Inferior parietal cortex (tissue), 1 donor: Measurements from ENCODE around the gene N4BP2.
"Not testable (repeated sequence)": the region's sequence is repeated elsewhere in the genome, so short reads cannot be mapped to it uniquely, and the experiment has no call there.

Experiments
- DNase-seq: peaks from one replicate; pipeline ENCODE4 v3.0.0-alpha.2; 2016; ENCODE audit errors: extremely low spot score

The N4BP2 gene

DNA sequence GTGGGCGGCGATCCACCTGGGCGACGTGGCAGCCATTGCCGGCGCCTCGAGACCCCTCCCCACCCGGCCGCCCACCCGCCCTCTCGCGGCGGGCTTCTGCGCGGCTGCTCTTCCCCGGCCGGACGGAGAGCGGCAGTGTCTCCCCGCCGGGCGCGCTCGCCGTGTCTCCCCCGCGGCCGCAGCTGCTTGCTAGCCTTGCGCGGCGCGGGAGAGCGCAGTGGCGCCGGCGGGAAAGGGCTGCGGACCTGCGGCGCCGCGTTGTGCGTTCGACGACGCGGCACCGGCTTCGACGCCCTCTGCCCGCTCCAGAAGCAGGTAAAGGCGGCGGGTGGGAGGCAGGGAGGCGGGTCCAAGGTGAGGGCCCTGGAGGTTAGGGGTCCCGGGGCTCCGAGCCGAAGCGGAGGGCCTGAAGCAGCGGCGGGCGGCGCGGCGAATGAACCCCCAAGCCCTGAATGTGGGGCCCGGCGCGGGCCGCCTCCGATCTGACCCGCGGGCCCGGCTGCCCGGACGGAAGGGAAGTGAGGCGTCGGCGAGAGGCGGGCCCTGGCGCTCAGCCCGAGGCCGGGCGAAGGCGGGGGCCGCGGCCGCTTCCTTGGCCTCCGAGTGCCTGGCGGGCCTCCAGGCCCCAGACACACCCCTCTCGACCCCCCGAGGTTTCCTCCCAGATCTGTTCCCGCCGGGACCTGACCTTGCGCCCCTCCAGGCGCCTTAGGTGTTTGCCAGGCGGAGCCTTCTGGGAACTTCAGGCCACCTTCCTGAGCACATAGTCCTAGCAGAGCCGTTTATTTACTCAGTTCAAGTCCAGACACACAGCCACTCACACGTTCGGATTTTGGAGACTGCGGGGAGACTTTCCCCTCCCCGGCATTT, at the start of gene N4BP2:
N4BP2 (plus strand) TSS at position 135 of the 870 bp plus-strand sequence. CDS start 40,491 bp downstream, outside the sequence.
- peak; percentile 66 for DNase-seq

DNA sequence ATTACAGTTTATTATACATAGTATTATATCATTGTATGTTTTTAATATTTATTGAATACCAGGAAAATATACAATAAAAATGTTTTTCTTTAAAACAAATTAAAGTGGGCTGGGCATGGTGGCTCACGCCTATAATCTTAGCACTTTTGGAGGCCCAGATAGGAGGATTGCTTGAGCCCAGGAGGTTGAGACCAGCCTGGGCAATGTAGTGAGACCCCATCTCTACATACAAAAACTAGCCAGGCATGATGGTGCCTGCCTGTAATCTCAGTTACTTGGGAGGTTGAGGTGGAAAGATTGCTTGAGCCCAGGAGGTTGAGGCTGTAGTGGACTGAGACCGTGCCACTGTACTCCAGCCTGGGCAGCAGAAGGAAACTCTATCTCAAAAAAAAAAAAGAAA, 40.6 kb upstream of the N4BP2 start:
- DNase-seq: no peak

DNA sequence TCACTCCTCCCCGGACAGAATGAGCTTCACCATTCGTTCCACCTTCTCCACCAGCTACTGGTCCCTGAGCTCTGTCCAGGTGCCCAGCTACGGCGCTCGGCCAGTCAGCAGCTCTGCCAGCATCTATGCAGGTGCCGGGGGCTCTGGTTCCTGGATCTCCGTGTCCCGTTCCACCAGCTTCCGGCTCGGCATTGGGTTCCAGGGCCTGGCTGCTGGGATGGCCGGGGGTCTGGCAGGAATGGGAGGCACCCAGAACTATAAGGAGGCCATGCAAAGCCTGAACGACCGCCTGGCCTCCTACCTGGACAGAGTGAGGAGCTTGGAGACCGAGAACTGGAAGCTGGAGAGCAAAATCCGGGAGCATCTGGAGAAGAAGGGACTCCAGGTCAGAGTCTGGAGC, 36.4 kb upstream of the N4BP2 start:
- DNase-seq: no peak

DNA sequence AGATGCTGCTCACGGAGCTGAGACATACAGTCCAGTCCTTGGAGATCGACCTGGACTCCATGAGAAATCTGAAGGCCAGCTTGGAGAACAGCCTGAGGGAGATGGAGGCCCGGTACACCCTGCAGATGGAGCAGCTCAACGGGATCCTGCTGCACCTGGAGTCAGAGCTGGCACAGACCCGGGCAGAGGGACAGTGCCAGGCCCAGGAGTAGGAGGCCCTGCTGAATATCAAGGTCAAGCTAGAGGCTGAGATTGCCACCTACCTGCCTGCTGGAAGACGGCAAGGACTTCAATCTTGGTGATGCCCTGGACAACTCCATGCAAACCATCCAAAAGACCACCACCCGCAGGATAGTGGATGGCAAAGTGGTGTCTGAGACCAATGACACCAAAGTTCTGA, 35.5 kb upstream of the N4BP2 start:
- DNase-seq: not testable (repeated sequence)

DNA sequence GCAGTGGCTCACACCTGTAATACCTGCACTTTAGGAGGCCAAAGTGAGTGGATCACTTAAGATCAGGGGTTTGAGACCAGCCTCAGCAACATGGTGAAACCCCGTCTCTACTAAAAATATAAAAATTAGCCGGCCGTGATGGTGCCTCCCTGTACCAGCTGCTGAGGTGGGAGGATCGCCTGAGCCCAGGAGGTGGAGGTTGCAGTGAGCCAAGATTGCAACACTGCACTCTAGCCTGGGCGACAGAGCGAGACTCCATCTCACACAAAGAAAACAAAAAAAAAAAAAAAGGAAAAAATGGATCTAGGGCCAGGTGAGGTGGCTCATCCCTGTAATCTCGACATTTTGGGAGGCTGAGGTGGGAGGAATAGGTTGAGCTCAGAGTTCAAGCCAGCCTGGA, 32.6 kb upstream of the N4BP2 start:
- not testable (repeated sequence) for DNase-seq

DNA sequence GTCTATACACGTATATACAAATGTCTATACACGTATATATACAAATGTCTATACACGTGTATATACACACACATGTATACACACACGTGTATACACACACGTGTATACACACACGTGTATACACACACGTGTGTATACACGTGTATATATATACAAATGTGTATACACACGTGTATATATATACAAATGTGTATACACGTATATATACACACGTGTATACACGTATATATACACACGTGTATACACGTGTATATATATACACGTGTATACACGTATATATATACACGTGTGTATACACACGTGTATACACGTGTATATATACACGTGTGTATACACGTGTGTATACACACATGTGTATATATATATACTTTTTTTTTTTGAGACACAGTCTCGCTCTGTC, 23.9 kb upstream of the N4BP2 start:
- DNase-seq: no peak

DNA sequence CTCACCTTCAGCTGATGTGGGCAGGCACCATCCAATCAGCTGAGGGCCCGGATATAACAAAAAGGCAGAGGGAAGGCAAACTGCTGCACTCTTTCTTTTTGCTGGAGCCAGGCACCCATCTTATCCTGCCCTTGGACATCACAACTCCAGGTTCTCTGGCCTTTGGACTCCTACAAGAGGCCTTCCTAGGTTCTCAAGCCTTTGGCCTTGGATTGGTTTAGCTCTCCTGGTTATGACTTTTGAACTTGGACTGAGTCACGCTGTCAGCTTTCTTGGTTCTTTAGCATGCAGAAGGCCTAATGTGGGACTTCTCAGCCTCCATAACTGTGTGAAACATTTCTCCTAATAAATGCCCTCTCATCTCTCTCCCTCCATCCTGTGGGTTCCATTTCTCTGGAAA, 23.0 kb upstream of the N4BP2 start:
- DNase-seq: no peak

DNA sequence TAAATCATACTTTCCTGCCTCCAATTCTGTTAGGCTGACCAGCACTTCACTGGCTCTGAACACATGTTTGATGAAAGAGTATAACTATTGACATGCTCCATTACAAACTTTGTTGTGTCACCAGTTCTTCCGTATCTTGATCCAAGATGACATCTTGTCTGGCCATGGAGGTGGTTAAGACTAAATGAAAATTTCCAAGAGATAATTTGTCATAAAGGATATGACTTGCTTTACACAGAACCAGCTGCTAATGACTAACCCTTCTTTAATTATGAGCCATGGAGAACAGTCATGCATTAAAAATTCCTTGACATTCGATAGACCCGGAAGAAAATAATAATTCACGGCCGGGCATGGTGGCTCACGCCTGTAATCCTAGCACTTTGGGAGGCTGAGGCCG, 17.7 kb upstream of the N4BP2 start:
- DNase-seq: no peak

DNA sequence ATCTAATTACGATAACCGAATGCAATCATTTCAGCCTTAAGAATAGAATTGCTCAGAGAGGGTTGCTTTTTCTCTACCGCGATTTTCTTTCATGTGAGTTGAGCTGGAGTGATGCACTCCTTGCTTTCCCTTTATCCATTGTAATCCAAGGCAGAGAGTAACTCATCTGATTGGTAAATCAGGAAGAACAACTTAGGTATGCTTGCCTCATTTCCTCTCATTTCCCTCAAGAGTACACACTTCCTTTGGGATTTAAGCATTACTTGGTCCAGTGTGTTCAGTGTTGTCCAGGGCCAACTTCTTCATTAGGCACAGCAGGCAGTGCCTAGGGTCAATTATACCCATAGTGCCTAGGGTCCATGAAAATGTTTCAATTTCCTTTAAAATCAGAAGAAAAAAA, 15.7 kb upstream of the N4BP2 start:
- no peak for DNase-seq

DNA sequence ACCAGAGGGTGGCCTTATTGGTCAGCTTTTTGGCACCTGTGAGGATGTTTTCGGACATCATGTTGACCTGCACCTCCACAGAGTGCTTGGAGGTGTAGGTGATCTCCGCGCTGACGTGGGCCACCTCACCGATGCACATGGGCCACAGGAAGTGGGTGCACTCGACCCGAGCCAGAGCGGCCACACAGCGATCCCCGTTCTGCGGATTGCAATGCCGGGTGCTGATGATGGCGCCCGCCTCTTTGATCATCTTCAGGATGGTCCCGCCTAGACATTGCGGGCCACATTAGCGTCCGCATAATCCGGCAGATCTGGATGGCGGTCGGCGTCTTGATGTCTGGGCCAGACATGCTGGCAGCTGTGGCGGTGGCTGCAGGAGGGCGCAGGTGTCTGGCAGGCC, 12.9 kb upstream of the N4BP2 start:
- no peak for DNase-seq

DNA sequence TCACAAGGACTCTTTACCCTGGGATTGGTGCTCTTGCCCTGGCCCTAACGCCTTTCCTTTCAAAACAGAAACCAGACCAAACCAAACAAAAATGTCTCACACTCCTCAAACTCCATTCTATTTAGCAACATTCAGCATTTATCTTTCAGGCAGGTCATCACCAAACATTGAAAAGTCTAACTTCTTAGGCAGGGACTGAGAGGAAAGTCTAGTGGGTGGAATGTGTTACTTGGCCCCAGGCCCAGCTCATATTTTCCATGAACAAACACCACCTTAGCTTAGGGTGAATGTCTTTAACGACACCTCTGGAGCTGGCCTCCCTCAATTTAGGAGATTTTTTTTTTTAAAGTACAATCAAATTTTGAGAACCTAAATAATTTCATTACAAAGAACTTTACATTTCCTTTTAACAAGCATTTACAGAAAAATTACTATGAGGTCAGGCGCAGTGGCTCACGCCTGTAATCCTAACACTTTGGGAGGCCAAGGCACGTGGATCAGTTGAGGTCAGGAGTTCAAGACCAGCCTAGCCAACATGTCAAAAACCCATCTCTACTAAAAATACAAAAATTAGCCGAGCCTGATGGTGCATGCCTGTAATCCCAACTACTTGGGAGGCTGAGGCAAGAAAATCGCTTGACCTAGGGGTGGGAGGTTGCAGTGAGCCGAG, 10.2 kb upstream of the N4BP2 start:
- DNase-seq: no peak

DNA sequence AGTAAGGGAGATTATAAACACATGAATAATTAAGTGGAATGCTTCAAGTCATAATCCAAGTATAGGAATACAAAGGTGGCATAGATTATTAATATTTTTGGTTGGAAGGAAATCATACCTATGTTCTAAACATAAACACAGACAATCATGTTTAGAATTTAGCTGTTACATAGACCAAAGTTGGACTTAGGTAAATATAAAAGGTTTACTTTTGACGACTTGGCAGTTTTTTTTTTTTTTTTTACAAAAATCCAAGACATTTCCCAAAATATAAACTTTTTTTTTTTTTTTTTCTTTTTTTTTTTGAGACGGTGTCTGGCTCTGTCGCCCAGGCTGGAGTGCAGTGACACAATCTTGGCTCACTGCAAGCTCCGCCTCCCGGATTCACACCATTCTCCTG, 3.5 kb upstream of the N4BP2 start:
- DNase-seq: no peak

DNA sequence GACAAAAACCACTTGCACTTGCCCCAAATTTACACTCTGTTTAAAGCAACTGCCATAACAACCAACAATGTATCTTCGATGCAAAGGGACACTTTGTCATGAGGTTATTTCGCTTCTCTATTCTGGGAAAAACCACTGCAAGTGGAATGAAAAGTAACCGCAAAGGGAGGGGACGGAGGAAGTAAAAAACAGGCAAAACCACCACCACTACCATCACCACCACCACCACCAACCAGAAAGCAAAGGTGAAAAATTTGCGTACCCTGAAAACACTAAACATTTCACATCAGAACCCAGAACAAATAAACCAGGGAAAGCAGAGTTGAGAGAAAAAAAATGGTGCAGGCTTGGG, 1.2 kb upstream of the N4BP2 start:
- DNase-seq: no peak

DNA sequence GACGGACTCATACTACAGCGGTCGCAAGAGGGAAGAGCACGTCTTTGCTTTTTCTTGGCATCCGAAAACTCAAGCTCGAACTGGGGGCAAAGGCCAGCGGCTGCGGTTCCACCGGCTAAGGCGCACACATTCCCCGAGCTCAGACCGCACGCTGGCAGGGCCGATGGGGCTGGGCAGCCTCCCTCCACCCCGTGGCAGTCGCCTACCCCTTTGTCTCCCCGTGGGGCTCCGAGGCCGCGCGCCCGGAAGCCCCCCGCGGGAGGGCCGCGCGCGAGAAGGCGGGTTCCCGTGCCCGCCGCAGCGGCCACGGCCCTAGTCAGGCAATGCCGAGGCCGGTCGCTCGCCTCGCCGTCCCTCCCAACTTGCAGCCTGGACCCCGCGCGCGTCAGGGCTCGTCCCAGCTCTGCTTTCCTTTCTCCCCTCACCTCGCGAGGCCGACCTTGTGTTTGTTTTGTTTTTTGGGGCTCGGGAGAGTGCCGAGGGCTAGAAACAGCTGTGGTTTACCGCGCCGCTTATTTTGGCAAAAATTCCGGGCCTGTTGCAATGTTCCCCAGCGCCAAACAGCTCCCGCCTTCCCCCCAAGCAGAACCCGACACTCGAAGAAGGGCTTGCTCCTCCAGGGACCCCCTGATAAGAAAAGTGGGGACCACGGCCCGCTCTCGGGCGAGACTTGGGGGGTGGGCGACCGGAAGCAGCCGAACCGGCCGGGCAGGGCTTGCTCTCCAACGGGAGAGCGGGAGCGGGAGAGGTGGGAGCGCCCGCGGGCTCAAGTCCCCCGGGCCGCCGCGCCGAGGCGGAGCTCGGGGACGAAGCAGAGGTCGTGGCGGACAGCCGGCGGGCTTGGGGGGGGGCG, 561 bp upstream of the N4BP2 start:
- DNase-seq: peak; percentile 56

DNA sequence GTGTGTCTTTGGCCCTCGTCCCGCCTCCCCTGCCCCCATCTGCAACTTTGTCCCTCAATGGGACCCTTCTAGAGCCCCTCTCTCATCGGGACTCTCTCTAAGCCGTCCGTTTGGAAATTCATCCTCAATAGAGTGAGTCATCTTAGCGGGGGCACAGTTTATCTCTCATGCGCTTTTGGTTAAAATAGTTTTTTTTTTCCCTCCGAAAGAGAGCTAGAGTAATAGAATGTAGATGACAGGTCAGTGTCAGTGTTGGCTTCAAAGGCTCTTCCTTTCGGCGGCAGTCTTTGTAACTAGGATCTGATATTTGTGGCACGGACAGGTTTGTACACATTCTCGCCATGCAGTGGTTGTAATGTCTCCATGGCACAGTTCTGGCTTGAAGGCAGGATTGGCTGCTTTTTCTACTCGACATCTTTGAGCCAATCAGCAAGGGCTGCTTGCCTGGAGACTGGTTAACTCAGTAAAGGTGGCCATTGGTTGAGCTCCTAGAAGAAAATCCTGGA, 989 bp downstream of the N4BP2 start:
- peak; percentile 86 for DNase-seq

DNA sequence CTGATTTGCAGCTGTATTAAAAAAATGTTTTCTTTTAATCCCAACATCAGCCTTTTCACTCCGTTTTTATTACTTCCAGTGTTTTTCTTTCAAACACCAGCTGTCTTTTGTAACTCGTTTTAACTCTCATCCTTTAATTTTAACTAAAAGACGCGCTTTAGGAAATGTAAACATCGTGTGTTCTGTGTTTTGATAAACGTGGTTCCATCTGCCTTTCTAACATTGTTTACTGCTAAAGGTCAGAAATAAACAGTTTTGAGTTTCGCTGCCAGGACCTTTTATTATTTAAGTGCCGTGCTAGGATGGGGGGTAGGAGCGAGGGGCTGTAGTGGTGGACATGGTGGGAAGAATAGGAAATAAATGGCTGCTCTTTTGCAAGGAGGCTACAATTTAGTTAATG, 1.5 kb downstream of the N4BP2 start:
- no peak for DNase-seq

DNA sequence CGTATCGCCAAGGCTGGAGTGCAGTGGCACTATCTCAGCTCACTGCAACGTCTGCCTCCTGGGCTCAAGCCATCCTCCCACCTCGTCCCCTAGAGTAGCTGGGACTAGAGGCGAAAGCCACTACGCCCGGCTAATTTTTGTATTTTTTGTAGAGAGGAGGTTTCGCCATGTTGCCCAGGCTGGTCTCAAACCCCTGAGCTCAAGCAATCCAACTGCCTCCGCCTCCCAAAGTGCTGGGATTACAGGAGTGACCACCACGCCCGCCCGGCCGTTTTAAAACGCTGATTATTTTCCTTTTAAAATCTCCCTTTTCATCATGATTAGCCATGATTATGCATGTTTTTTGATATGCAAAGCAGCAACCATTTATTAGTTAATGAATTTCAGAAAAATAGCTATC, 2.2 kb downstream of the N4BP2 start:
- DNase-seq: no peak

DNA sequence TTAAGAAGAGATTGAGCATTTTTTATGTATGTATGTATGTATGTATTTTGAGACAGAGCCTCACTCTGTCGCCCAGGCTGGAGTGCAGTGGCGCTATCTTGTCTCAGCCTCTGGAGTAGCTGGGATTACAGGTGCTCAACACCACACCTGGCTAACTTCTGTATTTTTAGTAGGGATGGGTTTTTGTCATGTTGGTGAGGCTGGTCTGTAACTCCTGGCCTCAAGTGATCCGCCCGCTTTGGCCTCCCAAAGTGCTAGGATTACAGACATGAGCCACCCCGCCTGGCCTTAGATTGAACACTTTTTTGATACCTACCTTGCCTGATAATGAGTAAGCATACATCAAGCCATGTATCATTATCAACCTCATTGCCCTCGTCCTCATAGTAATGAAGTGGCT, 2.7 kb downstream of the N4BP2 start:
- no peak for DNase-seq

DNA sequence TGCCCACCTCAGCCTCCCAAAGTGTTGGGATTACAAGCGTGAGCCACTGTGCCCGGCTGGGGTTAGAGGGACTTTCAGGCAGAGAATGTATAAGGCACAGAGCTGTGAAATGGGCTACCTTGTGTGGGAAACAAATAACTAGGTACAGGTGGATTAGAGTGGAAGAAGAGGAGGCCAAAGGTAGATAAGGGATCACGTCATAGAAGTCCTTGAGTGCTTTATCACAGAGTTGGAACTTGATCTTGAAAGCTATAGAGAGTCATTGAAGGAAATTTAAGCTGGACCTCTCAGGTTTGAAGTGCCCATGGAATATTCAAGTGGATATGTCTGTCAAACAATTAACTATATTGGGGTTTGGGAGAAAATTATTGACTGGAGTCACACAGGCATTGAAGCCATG, 8.4 kb downstream of the N4BP2 start:
- DNase-seq: no peak

DNA sequence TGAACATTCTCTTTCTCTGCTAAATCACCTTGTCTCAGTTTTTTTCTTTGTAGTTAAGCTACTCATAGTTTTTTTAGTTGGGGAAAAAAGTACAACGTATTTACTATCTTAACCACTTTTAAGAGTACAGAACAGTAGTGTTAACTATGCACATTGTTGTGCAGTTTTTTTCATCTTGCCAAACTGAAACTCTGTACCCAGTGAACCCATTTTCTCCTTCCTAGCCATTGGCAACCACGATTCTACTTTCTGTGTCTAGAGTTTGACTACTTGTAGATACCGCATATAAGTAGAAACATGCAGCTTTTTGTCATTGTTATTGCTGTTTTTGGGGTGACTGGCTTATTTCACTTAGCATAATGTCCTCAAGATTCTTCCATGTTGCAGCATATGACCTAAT, 10.0 kb downstream of the N4BP2 start:
- DNase-seq: no peak

DNA sequence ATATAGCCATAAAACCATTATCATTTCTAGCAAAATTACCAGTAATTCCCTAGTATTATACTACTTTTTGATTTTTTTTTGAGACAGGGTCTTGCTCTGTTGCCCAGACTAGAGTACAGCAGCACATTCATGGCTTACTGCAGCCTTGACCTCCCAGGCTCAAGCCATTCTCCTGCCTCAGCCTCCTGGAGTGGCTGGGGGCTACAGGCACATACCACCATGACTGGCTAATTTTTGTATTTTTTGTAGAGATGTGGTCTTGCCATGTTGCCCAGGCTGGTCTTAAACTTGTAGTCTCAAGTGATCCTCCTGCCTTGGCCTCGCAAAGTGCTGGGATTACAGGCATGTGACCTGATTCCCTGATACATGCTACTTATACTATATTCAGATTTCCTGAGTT, 13.7 kb downstream of the N4BP2 start:
- DNase-seq: no peak

DNA sequence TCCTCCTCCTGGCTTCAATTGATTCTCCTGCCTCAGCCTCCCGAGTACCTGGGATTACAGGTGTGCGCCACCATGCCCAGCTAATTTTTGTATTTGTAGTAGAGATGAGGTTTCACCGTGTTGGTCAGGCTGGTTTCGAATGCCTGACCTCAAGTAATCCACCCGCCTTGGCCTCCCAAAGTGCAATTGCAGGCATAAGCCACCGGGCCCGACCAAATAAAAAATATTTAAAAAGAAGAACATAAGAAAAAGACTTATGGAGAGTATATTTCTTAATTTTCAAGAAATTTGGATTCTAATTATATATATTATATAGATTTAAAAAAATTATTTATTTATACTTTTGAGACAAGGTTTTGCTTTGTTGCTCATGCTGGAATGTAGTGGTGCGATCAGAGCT, 29.8 kb downstream of the N4BP2 start:
- no peak for DNase-seq
